ENCODE data around the gene UNC5C. TPM values are rescaled to one million over a fixed set of nuclear protein-coding genes. Genes with fewer than 3 reads are reported as not detected.

The UNC5C gene
- polyA plus RNA-seq, 1 donor = 4.1 TPM

DNA sequence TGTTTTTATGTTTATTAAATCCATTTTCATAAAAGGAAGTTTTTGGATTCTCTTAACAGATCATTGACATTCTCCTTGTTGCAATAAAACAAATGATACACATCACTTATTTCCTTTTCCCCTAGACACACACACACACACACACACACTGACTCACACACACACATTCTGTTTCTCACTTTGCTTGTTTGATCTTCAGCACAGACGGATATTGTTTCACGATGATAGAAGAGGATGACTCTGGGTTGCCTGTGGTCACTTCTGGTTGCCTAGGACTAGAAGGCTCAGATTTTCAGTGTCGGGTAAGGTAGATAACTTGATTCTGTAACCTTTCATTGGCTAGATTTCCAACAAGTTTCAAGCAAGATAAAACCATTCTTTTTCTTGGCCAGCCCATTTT lies 434.3 kb downstream of the UNC5C start:
- Histone ChIP-seq H3K36me3 (ENCODE audit: control insufficient read depth, insufficient read depth, low read length) (no peaks in the 10 kb centered on the region), H3K9me3 (ENCODE audit: control insufficient read depth, low read depth, low read length) (no peaks in the 10 kb centered on the region), H3K27me3 (ENCODE audit: control insufficient read depth, insufficient read depth, low read length) (no peaks in the 10 kb centered on the region), H3K4me3 (ENCODE audit: low read length) (no peak overlapping the region), H3K27ac (ENCODE audit: low read length) (no peak overlapping the region), H3K4me1 (ENCODE audit: control insufficient read depth, insufficient read depth, low read length) (peaks cover 8% of the 10 kb centered on the region)
- WGBS (ENCODE audit: insufficient coverage, low lambda C conversion rate) = 60% methylated on average over 1 of the region's 3 CpGs
- DNase-seq = no peak

Measured in large intestine (tissue), 3 donors.